GM19351 (cell line): Measurements from ENCODE around the gene SP140.
"Not testable (repeated sequence)": the region's sequence is repeated elsewhere in the genome, so short reads cannot be mapped to it uniquely, and the experiment has no call there.

Experiments used
- ATAC-seq: cut with Tn5 transposase; IDR thresholded peaks from one replicate; pipeline ENCODE4 v1.9.1; 2021; ENCODE audit warnings: mild to moderate bottlenecking, moderate library complexity; ENCODE audit not compliant: unreplicated experiment

Gene SP140

GRCh38 chr2:230224458-230224857, 1.1 kb upstream of the SP140 start:
- ATAC-seq: no peak

- ATAC-seq: peak; percentile 75
Observed at GRCh38 chr2:230226051-230226551, 565 bp downstream of the SP140 start.

GRCh38 chr2:230227216-230227615, 1.7 kb downstream of the SP140 start:
- no peak for ATAC-seq

- ATAC-seq: no peak
Observed at GRCh38 chr2:230230087-230230486, 4.6 kb downstream of the SP140 start.

GRCh38 chr2:230230496-230231200, 5.1 kb downstream of the SP140 start:
- ATAC-seq: no peak

- no peak for ATAC-seq
Observed at GRCh38 chr2:230231251-230231650, 5.7 kb downstream of the SP140 start.

- peak; percentile 68 for ATAC-seq
Observed at GRCh38 chr2:230234122-230234722, 8.7 kb downstream of the SP140 start.

GRCh38 chr2:230234845-230235244, 9.3 kb downstream of the SP140 start:
- peak; percentile 63 for ATAC-seq

GRCh38 chr2:230244211-230244610, 18.7 kb downstream of the SP140 start:
- ATAC-seq: no peak

- ATAC-seq: no peak
Observed at GRCh38 chr2:230246206-230246605, 20.7 kb downstream of the SP140 start.

- ATAC-seq: no peak
Observed at GRCh38 chr2:230250231-230250630, 24.7 kb downstream of the SP140 start.

GRCh38 chr2:230254152-230254881, 28.8 kb downstream of the SP140 start:
- ATAC-seq: no peak

- ATAC-seq: peak; percentile 42
Observed at GRCh38 chr2:230256733-230257332, 31.3 kb downstream of the SP140 start.

GRCh38 chr2:230258483-230258882, 32.9 kb downstream of the SP140 start:
- no peak for ATAC-seq

GRCh38 chr2:230262246-230262645, 36.7 kb downstream of the SP140 start:
- ATAC-seq: no peak

GRCh38 chr2:230264945-230265344, 39.4 kb downstream of the SP140 start:
- ATAC-seq: not testable (repeated sequence)

- no peak for ATAC-seq
Observed at GRCh38 chr2:230266638-230267037, 41.1 kb downstream of the SP140 start.

- ATAC-seq: peak; percentile 24
Observed at GRCh38 chr2:230267059-230267458, 41.5 kb downstream of the SP140 start.

- peak; percentile 61 for ATAC-seq
Observed at GRCh38 chr2:230267556-230267955, 42.0 kb downstream of the SP140 start.

- ATAC-seq: no peak
Observed at GRCh38 chr2:230268606-230269243, 43.2 kb downstream of the SP140 start.

- peak; percentile 28 for ATAC-seq
Observed at GRCh38 chr2:230269715-230270114, 44.2 kb downstream of the SP140 start.
